ENCODE measurements around the gene RPS15. TPM values are rescaled to one million over a fixed set of nuclear protein-coding genes. Genes with fewer than 3 reads are reported as not detected.

RPS15 gene
- total and polyA plus RNA-seq, 2 donors = 789 to 3,095 TPM

DNA sequence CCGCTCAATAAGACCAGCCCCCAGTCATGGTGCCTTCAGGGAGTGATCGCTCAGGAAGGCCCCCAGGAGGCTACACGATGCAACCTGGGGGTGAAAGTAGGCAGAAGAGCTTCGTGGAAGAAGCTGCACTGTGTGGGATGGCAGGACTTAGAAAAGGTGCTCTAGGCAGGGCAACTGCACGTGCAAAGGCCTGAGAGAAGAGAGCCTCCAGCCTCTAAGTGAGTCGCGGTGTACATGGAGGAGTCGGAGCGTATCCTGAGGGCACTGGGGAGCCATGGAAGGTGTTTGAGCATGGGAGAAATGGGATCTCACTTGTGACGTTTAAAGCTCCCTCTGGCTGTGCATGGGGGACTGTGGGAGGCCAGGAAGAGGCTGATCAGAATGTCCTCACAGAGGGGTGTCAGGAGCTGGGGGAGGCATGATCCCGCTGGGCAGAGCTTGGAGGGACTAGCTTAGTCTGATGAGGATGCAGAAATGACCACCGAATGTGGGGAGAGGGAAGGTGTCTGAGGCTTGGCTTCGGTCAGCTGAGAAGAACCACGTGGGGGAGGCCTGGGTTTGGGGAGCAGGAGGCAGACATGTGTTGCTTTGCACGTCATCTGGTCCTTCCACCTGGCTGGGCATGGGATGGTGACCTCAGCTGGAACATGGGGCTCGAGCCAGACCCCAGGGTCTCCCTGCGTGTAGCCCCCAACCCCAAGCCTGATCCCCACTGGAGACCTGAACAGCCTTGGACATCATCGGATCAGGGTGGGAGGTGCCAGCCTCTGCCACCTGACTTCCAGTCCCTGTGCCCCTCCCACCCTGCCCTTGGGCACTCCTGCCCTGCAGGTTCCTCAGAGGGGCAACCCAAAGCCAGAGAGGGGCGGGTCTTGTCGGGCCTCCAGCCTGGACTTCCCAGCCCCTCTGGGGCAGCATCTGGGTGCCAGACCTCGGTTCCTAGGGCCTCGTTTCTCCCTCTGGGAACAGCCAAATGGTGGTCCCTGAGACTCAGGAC, 12.8 kb downstream of the RPS15 start:
- Histone ChIP-seq H3K9me3 (ENCODE audit: control insufficient read depth in 2 of 2, insufficient read depth in 1 of 2, low read length in 1 of 2) (peaks cover 5 to 22% of the 10 kb centered on the region in 2 donors), H3K27me3 (ENCODE audit: control insufficient read depth in 2 of 2, insufficient read depth in 1 of 2, low read length in 1 of 2) (peaks cover 80 to 100% of the 10 kb centered on the region in 2 donors), H3K36me3 (ENCODE audit: control insufficient read depth in 2 of 2, insufficient read depth in 2 of 2, low read length in 1 of 2) (no peaks in the 10 kb centered on the region), H3K4me3 (ENCODE audit: low read length in 2 of 2) (no peak overlapping the region), H3K27ac (ENCODE audit: low read depth in 1 of 2, low read length in 1 of 2) (no peak overlapping the region), H3K4me1 (ENCODE audit: control insufficient read depth in 2 of 2, insufficient read depth in 2 of 2, low read length in 2 of 2) (peaks cover 5 to 18% of the 10 kb centered on the region in 2 donors)
- 66% methylated on average over 22 of the region's 22 CpGs for WGBS
- no peak for DNase-seq (ENCODE audit: low read depth in 6 of 9, low spot score in 9 of 9)

DNA sequence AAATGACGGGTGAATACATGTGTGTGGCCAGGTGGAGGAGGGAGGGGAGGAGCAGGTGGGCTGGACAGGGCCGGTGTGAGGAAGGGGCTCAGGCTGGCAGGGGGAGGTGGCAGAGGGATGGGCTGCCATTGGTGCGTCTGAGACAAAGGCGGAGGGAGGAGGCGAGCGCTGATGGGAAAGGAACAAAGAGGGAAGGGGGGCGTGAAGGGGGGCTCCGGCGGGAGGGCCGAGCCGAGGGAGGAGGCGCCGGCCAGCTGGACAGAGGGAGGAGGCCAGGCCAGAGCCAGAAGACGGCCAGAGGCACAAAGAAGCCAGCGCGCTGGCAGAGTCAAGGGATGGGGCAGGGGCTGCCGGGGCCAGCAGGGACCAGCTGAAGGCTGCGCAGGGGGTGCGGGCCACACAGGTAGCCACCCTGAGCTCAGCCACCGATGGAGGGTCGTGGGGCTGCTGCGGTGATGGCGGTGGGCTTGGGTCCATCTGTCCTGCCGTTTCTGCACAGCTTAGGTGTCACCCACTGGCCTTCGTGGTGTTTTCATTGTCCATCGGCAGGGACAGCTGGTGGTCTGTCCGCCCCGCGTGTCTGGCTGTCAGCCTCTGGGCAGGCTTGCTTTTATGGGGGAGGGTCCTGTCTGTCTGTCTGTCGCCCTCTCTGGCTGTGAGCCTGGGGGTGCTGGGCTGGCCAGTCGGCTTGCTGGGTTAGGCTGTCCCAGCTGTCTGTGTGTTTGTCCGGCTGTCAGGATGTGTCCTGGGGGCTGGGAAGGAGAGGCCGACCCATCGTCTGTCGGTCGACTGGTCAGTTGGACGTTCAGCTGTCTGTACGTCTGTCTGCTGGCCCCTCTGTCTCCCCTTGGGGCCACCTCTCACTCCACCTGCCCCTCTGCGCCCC, 14.0 kb downstream of the RPS15 start:
- Histone ChIP-seq H3K27me3 (ENCODE audit: control insufficient read depth in 2 of 2, insufficient read depth in 1 of 2, low read length in 1 of 2) (peaks cover 80 to 100% of the 10 kb centered on the region in 2 donors), H3K4me1 (ENCODE audit: control insufficient read depth in 2 of 2, insufficient read depth in 2 of 2, low read length in 2 of 2) (peaks cover 5 to 18% of the 10 kb centered on the region in 2 donors), H3K27ac (ENCODE audit: low read depth in 1 of 2, low read length in 1 of 2) (no peak overlapping the region), H3K9me3 (ENCODE audit: control insufficient read depth in 2 of 2, insufficient read depth in 1 of 2, low read length in 1 of 2) (peaks cover 5 to 17% of the 10 kb centered on the region in 2 donors), H3K36me3 (ENCODE audit: control insufficient read depth in 2 of 2, insufficient read depth in 2 of 2, low read length in 1 of 2) (no peaks in the 10 kb centered on the region), H3K4me3 (ENCODE audit: low read length in 2 of 2) (no peak overlapping the region)
- WGBS = 53% methylated on average over 39 of the region's 39 CpGs
- DNase-seq (ENCODE audit: low read depth in 6 of 9, low spot score in 9 of 9) = no peak

DNA sequence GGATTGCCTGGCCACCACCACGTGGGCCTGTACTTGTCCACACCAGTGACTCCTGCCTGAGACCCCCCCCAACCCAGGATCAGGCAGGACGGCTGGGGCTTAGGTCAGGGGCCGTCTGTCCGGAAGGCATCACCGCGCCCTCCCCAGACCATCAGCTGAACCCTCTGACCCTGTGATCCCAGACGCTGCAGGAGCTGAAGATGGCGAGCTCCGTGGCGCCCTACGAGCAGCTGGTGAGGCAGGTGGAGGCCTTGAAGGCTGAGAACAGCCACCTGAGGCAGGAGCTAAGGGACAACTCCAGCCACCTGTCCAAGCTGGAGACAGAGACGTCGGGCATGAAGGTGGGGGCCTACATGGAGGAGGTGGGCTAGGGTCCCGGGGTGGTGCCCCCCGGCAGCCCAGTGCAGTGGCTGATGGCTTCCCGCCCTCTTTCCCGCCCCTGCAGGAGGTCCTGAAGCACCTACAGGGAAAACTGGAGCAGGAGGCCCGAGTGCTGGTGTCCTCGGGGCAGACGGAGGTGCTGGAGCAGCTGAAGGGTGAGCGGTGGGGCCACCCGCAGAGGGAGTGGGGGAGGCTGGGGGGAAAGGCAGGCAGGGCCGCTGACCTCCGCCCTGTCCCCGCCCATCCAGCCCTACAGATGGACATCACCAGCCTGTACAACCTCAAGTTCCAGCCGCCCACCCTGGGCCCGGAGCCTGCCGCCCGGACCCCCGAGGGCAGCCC, 14.8 kb downstream of the RPS15 start:
- peaks cover 5 to 18% of the 10 kb centered on the region in 2 donors for H3K4me1 ChIP-seq (ENCODE audit: control insufficient read depth in 2 of 2, insufficient read depth in 2 of 2, low read length in 2 of 2)

DNA sequence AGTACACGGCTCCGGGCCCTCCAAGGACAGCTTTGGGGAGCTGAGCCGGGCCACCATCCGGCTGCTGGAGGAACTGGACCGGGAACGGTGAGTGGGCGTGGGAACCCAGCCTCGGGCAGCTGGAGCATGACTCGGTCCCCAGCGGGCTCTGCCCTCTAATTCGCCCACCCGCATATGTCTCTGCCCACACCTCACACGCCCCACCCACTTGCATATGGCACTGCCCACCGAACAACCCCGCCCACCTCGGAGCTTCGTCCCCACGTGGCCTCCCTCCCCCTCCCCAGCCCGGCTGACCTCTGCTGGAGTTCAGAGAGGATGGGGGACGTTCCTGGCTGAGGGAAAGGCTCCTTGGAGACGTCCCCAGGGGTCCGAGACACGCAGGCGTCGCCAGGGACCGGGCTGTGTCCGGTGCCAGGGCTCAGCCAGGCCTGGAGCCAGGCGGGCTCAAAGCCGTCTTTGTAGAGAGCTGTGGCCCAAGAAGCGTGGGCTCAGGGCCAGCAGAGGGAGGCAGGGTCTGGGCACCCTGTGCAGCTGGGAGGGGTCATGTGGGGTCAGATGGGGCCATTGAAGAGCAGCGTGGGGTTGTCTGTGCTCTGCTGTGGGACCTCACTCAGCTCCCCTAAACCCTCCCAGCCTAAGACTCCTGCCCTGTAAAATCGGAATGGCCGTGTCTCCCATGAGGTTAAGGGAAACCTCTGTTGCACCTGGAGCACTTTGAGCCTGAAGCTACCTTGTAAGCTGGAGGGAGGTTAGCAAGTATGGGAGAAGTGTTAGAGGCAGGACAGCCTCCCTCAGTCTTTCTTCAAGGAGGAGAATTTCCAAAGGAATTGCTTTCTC, 15.5 kb downstream of the RPS15 start:
- Histone ChIP-seq H3K27ac (ENCODE audit: low read depth in 1 of 2, low read length in 1 of 2) (no peak overlapping the region), H3K4me1 (ENCODE audit: control insufficient read depth in 2 of 2, insufficient read depth in 2 of 2, low read length in 2 of 2) (peaks cover 5 to 18% of the 10 kb centered on the region in 2 donors), H3K27me3 (ENCODE audit: control insufficient read depth in 2 of 2, insufficient read depth in 1 of 2, low read length in 1 of 2) (peaks cover 77 to 99% of the 10 kb centered on the region in 2 donors), H3K4me3 (ENCODE audit: low read length in 2 of 2) (no peak overlapping the region), H3K9me3 (ENCODE audit: control insufficient read depth in 2 of 2, insufficient read depth in 1 of 2, low read length in 1 of 2) (peaks cover 5 to 15% of the 10 kb centered on the region in 2 donors), H3K36me3 (ENCODE audit: control insufficient read depth in 2 of 2, insufficient read depth in 2 of 2, low read length in 1 of 2) (no peaks in the 10 kb centered on the region)
- no peak for DNase-seq (ENCODE audit: low read depth in 6 of 9, low spot score in 9 of 9)
- 51% methylated on average over 33 of the region's 33 CpGs for WGBS

More for the DNA sequence above, 14.8 kb downstream of the RPS15 start:
- no peak overlapping the region for H3K4me3 ChIP-seq (ENCODE audit: low read length in 2 of 2)
- H3K27ac ChIP-seq (ENCODE audit: low read depth in 1 of 2, low read length in 1 of 2) = no peak overlapping the region
- H3K36me3 ChIP-seq (ENCODE audit: control insufficient read depth in 2 of 2, insufficient read depth in 2 of 2, low read length in 1 of 2) = no peaks in the 10 kb centered on the region
- 83% methylated on average over 30 of the region's 30 CpGs for WGBS
- DNase-seq (ENCODE audit: low read depth in 6 of 9, low spot score in 9 of 9) = no peak
- peaks cover 5 to 15% of the 10 kb centered on the region in 2 donors for H3K9me3 ChIP-seq (ENCODE audit: control insufficient read depth in 2 of 2, insufficient read depth in 1 of 2, low read length in 1 of 2)
- H3K27me3 ChIP-seq (ENCODE audit: control insufficient read depth in 2 of 2, insufficient read depth in 1 of 2, low read length in 1 of 2) = peaks cover 80 to 100% of the 10 kb centered on the region in 2 donors

DNA sequence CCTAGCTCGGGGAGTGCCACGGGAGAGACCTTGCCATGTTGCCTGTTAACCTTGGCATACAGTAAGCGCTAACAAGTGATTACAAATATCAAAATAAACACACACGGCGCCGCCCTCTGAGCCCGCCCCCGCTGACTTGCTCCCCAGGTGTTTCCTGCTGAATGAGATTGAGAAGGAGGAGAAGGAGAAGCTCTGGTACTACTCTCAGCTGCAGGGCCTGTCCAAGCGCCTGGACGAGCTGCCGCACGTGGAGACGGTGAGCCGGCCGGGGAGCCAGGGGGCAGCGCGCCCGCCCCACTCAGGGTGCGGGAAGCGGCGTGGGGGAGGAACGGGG, 16.8 kb downstream of the RPS15 start:
- Histone ChIP-seq H3K4me1 (ENCODE audit: control insufficient read depth in 2 of 2, insufficient read depth in 2 of 2, low read length in 2 of 2) (peaks cover 5 to 18% of the 10 kb centered on the region in 2 donors), H3K27me3 (ENCODE audit: control insufficient read depth in 2 of 2, insufficient read depth in 1 of 2, low read length in 1 of 2) (peaks cover 67 to 99% of the 10 kb centered on the region in 2 donors)

DNA sequence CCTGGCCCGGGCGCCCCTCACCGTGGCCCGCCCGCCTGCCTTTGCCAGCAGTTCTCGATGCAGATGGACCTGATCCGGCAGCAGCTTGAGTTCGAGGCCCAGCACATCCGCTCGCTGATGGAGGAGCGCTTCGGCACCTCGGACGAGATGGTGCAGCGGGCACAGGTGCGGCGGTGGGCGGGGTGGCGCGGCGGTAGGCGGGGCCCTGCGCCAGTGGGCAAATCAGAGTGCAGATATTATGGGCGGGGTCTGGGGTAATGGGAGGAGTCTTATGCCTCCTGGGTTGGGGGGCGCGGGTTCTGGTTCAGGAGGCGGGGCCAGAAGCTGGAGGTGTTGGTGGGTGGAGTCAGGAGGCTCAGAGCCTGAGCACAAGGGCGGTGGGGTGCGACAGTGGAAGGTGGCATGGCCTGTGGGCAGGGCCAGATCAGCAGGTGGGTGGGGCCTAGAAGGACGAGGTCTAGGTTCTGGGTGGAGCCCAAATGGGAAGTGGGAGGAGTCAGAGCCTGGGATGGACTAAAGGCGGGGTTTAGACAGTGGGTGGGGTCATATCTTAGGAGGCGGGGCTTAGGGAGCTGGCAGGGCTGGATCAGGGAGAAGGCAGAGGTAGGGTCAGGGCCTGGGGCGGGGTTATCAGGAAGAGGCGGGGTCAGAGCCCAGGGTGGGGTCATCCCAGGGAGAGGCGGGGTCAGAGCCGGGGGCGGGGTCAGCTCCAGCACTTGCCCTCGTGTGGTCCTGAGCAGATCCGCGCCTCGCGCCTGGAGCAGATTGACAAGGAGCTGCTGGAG, 17.3 kb downstream of the RPS15 start:
- Histone ChIP-seq H3K36me3 (ENCODE audit: control insufficient read depth in 2 of 2, insufficient read depth in 2 of 2, low read length in 1 of 2) (peaks cover 0 to 1% of the 10 kb centered on the region in 2 donors), H3K4me3 (ENCODE audit: low read length in 2 of 2) (peak overlapping the region in 1 of 2 donors; percentile 4), H3K4me1 (ENCODE audit: control insufficient read depth in 2 of 2, insufficient read depth in 2 of 2, low read length in 2 of 2) (peaks cover 5 to 15% of the 10 kb centered on the region in 2 donors), H3K27me3 (ENCODE audit: control insufficient read depth in 2 of 2, insufficient read depth in 1 of 2, low read length in 1 of 2) (peaks cover 63 to 94% of the 10 kb centered on the region in 2 donors), H3K27ac (ENCODE audit: low read depth in 1 of 2, low read length in 1 of 2) (no peak overlapping the region), H3K9me3 (ENCODE audit: control insufficient read depth in 2 of 2, insufficient read depth in 1 of 2, low read length in 1 of 2) (peaks cover 5 to 11% of the 10 kb centered on the region in 2 donors)
- peak in 2 of 9 donors; percentile 42 to 59 for DNase-seq (ENCODE audit: low read depth in 6 of 9, low spot score in 9 of 9)
- 6% methylated on average over 42 of the region's 42 CpGs for WGBS

More for the DNA sequence above, 16.8 kb downstream of the RPS15 start:
- H3K27ac ChIP-seq (ENCODE audit: low read depth in 1 of 2, low read length in 1 of 2) = no peak overlapping the region
- H3K36me3 ChIP-seq (ENCODE audit: control insufficient read depth in 2 of 2, insufficient read depth in 2 of 2, low read length in 1 of 2) = no peaks in the 10 kb centered on the region
- peaks cover 5 to 15% of the 10 kb centered on the region in 2 donors for H3K9me3 ChIP-seq (ENCODE audit: control insufficient read depth in 2 of 2, insufficient read depth in 1 of 2, low read length in 1 of 2)
- WGBS = 2% methylated on average over 22 of the region's 22 CpGs
- peak in 1 of 9 donors; percentile 42 for DNase-seq (ENCODE audit: low read depth in 6 of 9, low spot score in 9 of 9)
- H3K4me3 ChIP-seq (ENCODE audit: low read length in 2 of 2) = peak overlapping the region in 1 of 2 donors; percentile 4

DNA sequence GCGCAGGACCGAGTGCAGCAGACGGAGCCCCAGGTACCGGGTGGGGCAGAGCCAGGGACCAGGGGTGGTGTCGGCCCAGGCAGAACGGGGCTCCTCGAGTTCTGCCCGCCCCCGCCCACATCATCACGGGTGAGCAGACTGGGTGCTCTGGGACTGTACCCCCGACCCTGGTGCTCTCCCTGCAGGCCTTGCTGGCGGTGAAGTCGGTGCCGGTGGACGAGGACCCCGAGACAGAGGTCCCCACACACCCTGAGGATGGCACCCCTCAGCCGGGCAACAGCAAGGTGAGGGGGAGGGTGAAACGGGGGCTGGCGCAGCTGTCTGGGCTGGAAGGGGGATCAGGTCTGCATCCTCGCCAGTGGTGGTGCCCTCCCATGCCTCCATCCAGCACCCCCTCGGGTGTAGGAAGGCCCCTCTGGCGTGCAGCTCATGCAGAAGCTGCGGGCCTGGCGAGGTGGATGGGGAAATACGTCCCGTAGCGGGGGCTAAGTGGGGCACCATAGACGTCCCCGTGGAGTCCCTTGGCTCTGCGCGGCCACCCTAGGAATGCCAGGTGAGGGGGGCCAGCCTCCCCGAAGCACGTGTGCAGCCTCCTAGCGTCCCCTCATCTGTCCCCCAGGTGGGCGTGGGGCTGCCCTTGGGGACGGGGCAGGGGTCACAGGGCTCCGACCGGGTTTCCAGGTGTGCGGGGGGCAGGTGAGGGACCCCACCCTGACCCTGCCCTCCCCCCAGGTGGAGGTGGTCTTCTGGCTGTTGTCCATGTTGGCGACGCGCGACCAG, 18.1 kb downstream of the RPS15 start:
- DNase-seq (ENCODE audit: low read depth in 6 of 9, low spot score in 9 of 9) = no peak
- Histone ChIP-seq H3K4me1 (ENCODE audit: control insufficient read depth in 2 of 2, insufficient read depth in 2 of 2, low read length in 2 of 2) (peaks cover 5 to 15% of the 10 kb centered on the region in 2 donors), H3K27me3 (ENCODE audit: control insufficient read depth in 2 of 2, insufficient read depth in 1 of 2, low read length in 1 of 2) (peaks cover 56 to 86% of the 10 kb centered on the region in 2 donors), H3K27ac (ENCODE audit: low read depth in 1 of 2, low read length in 1 of 2) (no peak overlapping the region), H3K36me3 (ENCODE audit: control insufficient read depth in 2 of 2, insufficient read depth in 2 of 2, low read length in 1 of 2) (peaks cover 0 to 4% of the 10 kb centered on the region in 2 donors), H3K4me3 (ENCODE audit: low read length in 2 of 2) (no peak overlapping the region), H3K9me3 (ENCODE audit: control insufficient read depth in 2 of 2, insufficient read depth in 1 of 2, low read length in 1 of 2) (peaks cover 5 to 6% of the 10 kb centered on the region in 2 donors)
- 45% methylated on average over 43 of the region's 43 CpGs for WGBS

Measured in thymus (tissue), 11 donors.